Thyroid gland (tissue), 4 donors: Measurements from ENCODE around the gene CAPN14.

ENCODE experiments used
- POLR2A ChIP-seq, 2 donors: fragments of 450-650 bp; IDR thresholded peaks; one replicate each; pipeline ENCODE4 v1.6.1; 2017; ENCODE audit warnings: antibody characterized with exemption in 2 of 2, mild to moderate bottlenecking in 2 of 2, moderate library complexity in 1 of 2
- TF ChIP-seq, protein P1 (sequence below), 6 experiments: fragments of 200-600 bp in 3 of 6; fragments of 450-650 bp in 3 of 6; sonication (generic) in 3 of 6; IDR thresholded peaks; one replicate each; pipeline ENCODE4 v1.5.1; 2016 to 2019; ENCODE audit warnings: antibody characterized with exemption in 6 of 6, mild to moderate bottlenecking in 2 of 6, inconsistent platforms in 1 of 6, moderate library complexity in 1 of 6

DNA sequence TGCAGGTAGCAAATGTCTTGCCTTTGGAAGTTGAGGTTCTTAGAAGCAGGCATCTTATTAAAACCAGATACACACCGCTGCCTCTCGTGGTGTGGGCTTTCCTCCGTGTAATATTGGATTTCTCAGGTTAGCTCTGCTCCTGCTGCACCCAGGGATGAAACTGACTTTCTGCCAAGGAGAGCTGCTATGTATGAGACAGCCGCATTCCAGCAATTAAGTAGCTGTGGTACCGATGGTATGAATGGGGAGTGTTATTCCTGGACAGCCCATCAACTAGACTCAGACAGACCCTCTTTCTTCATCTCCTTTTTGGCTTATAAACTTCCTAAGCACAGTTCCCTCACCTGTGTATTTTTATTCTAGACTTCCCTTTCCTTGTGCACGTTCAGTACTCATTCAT, 9.8 kb upstream of the CAPN14 start:
- TF ChIP-seq, protein P1, sequence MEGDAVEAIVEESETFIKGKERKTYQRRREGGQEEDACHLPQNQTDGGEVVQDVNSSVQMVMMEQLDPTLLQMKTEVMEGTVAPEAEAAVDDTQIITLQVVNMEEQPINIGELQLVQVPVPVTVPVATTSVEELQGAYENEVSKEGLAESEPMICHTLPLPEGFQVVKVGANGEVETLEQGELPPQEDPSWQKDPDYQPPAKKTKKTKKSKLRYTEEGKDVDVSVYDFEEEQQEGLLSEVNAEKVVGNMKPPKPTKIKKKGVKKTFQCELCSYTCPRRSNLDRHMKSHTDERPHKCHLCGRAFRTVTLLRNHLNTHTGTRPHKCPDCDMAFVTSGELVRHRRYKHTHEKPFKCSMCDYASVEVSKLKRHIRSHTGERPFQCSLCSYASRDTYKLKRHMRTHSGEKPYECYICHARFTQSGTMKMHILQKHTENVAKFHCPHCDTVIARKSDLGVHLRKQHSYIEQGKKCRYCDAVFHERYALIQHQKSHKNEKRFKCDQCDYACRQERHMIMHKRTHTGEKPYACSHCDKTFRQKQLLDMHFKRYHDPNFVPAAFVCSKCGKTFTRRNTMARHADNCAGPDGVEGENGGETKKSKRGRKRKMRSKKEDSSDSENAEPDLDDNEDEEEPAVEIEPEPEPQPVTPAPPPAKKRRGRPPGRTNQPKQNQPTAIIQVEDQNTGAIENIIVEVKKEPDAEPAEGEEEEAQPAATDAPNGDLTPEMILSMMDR (IDR thresholded peaks at IDR 0.05): no peak
- TF ChIP-seq POLR2A (IDR thresholded peaks at IDR 0.05): no peak
